Measurements from ENCODE around the gene NCAM2.

The NCAM2 gene

GRCh38 chr21:21162786-21163185 lies 164.6 kb downstream of the NCAM2 start:
- Histone ChIP-seq H3K4me3 (ENCODE audit: control insufficient read depth in 1 of 7, extremely low read depth in 1 of 7, insufficient read depth in 4 of 7, low read depth in 2 of 7, low read length in 6 of 7) (no peak overlapping the region), H3K9me3 (ENCODE audit: control extremely low read depth in 1 of 5, control insufficient read depth in 4 of 5, insufficient read depth in 2 of 5, low read depth in 1 of 5, low read length in 4 of 5) (peaks cover 0 to 1% (median 0%) of the 10 kb centered on the region in 5 experiments), H3K4me1 (ENCODE audit: control extremely low read depth in 1 of 4, control insufficient read depth in 4 of 4, insufficient read depth in 4 of 4, low read length in 3 of 4) (peaks cover 0 to 9% (median 1%) of the 10 kb centered on the region in 4 experiments), H3K36me3 (ENCODE audit: control insufficient read depth in 4 of 4, insufficient read depth in 4 of 4, low read length in 3 of 4) (no peaks in the 10 kb centered on the region), H3K27me3 (replicated peaks in 2 of 5; ENCODE audit: control insufficient read depth in 4 of 5, insufficient read depth in 5 of 5, low read length in 4 of 5) (no peaks in the 10 kb centered on the region), H3K27ac (ENCODE audit: insufficient read depth in 1 of 2, low read depth in 1 of 2, low read length in 2 of 2, poor library complexity in 1 of 2, severe bottlenecking in 2 of 2) (no peak overlapping the region)
- CTCF ChIA-PET: interaction anchor here (1.2 kb wide), 1 partner anchor 1629 kb away, joined by 3 read pairs; no protein-coding TSS in a partner anchor
- no CpG with 5 or more reads among the region's 4 CpGs for WGBS (ENCODE audit: insufficient coverage)
- POLR2A ChIA-PET: no interaction called here
- peak; percentile 4 to 53 (median 45) for DNase-seq

GRCh38 chr21:21163904-21164303 lies 165.7 kb downstream of the NCAM2 start:
- Histone ChIP-seq H3K27me3 (replicated peaks in 2 of 5; ENCODE audit: control insufficient read depth in 4 of 5, insufficient read depth in 5 of 5, low read length in 4 of 5) (no peaks in the 10 kb centered on the region), H3K9me3 (ENCODE audit: control extremely low read depth in 1 of 5, control insufficient read depth in 4 of 5, insufficient read depth in 2 of 5, low read depth in 1 of 5, low read length in 4 of 5) (peaks cover 0 to 2% (median 0%) of the 10 kb centered on the region in 5 experiments), H3K36me3 (ENCODE audit: control insufficient read depth in 4 of 4, insufficient read depth in 4 of 4, low read length in 3 of 4) (no peaks in the 10 kb centered on the region), H3K4me1 (ENCODE audit: control extremely low read depth in 1 of 4, control insufficient read depth in 4 of 4, insufficient read depth in 4 of 4, low read length in 3 of 4) (peaks cover 0 to 9% (median 1%) of the 10 kb centered on the region in 4 experiments), H3K4me3 (ENCODE audit: control insufficient read depth in 1 of 7, extremely low read depth in 1 of 7, insufficient read depth in 4 of 7, low read depth in 2 of 7, low read length in 6 of 7) (no peak overlapping the region), H3K27ac (ENCODE audit: insufficient read depth in 1 of 2, low read depth in 1 of 2, low read length in 2 of 2, poor library complexity in 1 of 2, severe bottlenecking in 2 of 2) (no peak overlapping the region)
- DNase-seq: peak; percentile 57 to 77 (median 70)
- ChIA-PET POLR2A (no interaction called here), CTCF (interaction anchor here (1.2 kb wide), 1 partner anchor 1628 kb away, joined by 3 read pairs; no protein-coding TSS in a partner anchor)
- WGBS (ENCODE audit: insufficient coverage): no CpG with 5 or more reads among the region's 1 CpG

- Histone ChIP-seq H3K9me3 (ENCODE audit: control extremely low read depth in 1 of 5, control insufficient read depth in 4 of 5, insufficient read depth in 2 of 5, low read depth in 1 of 5, low read length in 4 of 5) (peaks cover 0 to 2% (median 0%) of the 10 kb centered on the region in 5 experiments), H3K27me3 (replicated peaks in 2 of 5; ENCODE audit: control insufficient read depth in 4 of 5, insufficient read depth in 5 of 5, low read length in 4 of 5) (no peaks in the 10 kb centered on the region), H3K4me1 (ENCODE audit: control extremely low read depth in 1 of 4, control insufficient read depth in 4 of 4, insufficient read depth in 4 of 4, low read length in 3 of 4) (peaks cover 0 to 9% (median 1%) of the 10 kb centered on the region in 4 experiments), H3K4me3 (ENCODE audit: control insufficient read depth in 1 of 7, extremely low read depth in 1 of 7, insufficient read depth in 4 of 7, low read depth in 2 of 7, low read length in 6 of 7) (no peak overlapping the region), H3K27ac (ENCODE audit: insufficient read depth in 1 of 2, low read depth in 1 of 2, low read length in 2 of 2, poor library complexity in 1 of 2, severe bottlenecking in 2 of 2) (no peak overlapping the region), H3K36me3 (ENCODE audit: control insufficient read depth in 4 of 4, insufficient read depth in 4 of 4, low read length in 3 of 4) (no peaks in the 10 kb centered on the region)
- WGBS (ENCODE audit: insufficient coverage): 100% methylated on average over 1 of the region's 2 CpGs
- no peak for DNase-seq
- POLR2A ChIA-PET: no interaction called here
- CTCF ChIA-PET: no interaction called here
Measured at GRCh38 chr21:21165063-21165645, 166.9 kb downstream of the NCAM2 start.

GRCh38 chr21:21174676-21175075 lies 176.5 kb downstream of the NCAM2 start:
- WGBS (ENCODE audit: insufficient coverage): no CpG with 5 or more reads among the region's 2 CpGs
- CTCF ChIA-PET: no interaction called here
- no peaks in the 10 kb centered on the region for H3K36me3 ChIP-seq (ENCODE audit: control insufficient read depth in 4 of 4, insufficient read depth in 4 of 4, low read length in 3 of 4)

GRCh38 chr21:21175798-21176334 lies 177.7 kb downstream of the NCAM2 start:
- no peaks in the 10 kb centered on the region for H3K9me3 ChIP-seq (ENCODE audit: control extremely low read depth in 1 of 5, control insufficient read depth in 4 of 5, insufficient read depth in 2 of 5, low read depth in 1 of 5, low read length in 4 of 5)
- WGBS (ENCODE audit: insufficient coverage): no CpG with 5 or more reads among the region's 1 CpG
- peak overlapping the region in 4 of 7 experiments; percentile 1 to 68 (median 28) for H3K4me3 ChIP-seq (ENCODE audit: control insufficient read depth in 1 of 7, extremely low read depth in 1 of 7, insufficient read depth in 4 of 7, low read depth in 2 of 7, low read length in 6 of 7)
- POLR2A ChIA-PET: no interaction called here
- no peaks in the 10 kb centered on the region for H3K36me3 ChIP-seq (ENCODE audit: control insufficient read depth in 4 of 4, insufficient read depth in 4 of 4, low read length in 3 of 4)
- peak in 1 of 3 donors; percentile 16 for DNase-seq
- H3K27ac ChIP-seq (ENCODE audit: insufficient read depth in 1 of 2, low read depth in 1 of 2, low read length in 2 of 2, poor library complexity in 1 of 2, severe bottlenecking in 2 of 2): peak overlapping the region; percentile 34 to 56
- H3K4me1 ChIP-seq (ENCODE audit: control extremely low read depth in 1 of 4, control insufficient read depth in 4 of 4, insufficient read depth in 4 of 4, low read length in 3 of 4): peaks cover 0 to 6% (median 0%) of the 10 kb centered on the region in 4 experiments
- CTCF ChIA-PET: no interaction called here
- no peaks in the 10 kb centered on the region for H3K27me3 ChIP-seq (replicated peaks in 2 of 5; ENCODE audit: control insufficient read depth in 4 of 5, insufficient read depth in 5 of 5, low read length in 4 of 5)

More at GRCh38 chr21:21174676-21175075, 176.5 kb downstream of the NCAM2 start:
- DNase-seq: no peak
- Histone ChIP-seq H3K27me3 (replicated peaks in 2 of 5; ENCODE audit: control insufficient read depth in 4 of 5, insufficient read depth in 5 of 5, low read length in 4 of 5) (no peaks in the 10 kb centered on the region), H3K9me3 (ENCODE audit: control extremely low read depth in 1 of 5, control insufficient read depth in 4 of 5, insufficient read depth in 2 of 5, low read depth in 1 of 5, low read length in 4 of 5) (no peaks in the 10 kb centered on the region), H3K27ac (ENCODE audit: insufficient read depth in 1 of 2, low read depth in 1 of 2, low read length in 2 of 2, poor library complexity in 1 of 2, severe bottlenecking in 2 of 2) (no peak overlapping the region), H3K4me3 (ENCODE audit: control insufficient read depth in 1 of 7, extremely low read depth in 1 of 7, insufficient read depth in 4 of 7, low read depth in 2 of 7, low read length in 6 of 7) (no peak overlapping the region), H3K4me1 (ENCODE audit: control extremely low read depth in 1 of 4, control insufficient read depth in 4 of 4, insufficient read depth in 4 of 4, low read length in 3 of 4) (peaks cover 0 to 6% (median 0%) of the 10 kb centered on the region in 4 experiments)
- POLR2A ChIA-PET: no interaction called here

- no peaks in the 10 kb centered on the region for H3K27me3 ChIP-seq (replicated peaks in 2 of 5; ENCODE audit: control insufficient read depth in 4 of 5, insufficient read depth in 5 of 5, low read length in 4 of 5)
- WGBS (ENCODE audit: insufficient coverage): no CpG with 5 or more reads among the region's 1 CpG
- no peak overlapping the region for H3K27ac ChIP-seq (ENCODE audit: insufficient read depth in 1 of 2, low read depth in 1 of 2, low read length in 2 of 2, poor library complexity in 1 of 2, severe bottlenecking in 2 of 2)
- CTCF ChIA-PET: no interaction called here
- no peaks in the 10 kb centered on the region for H3K9me3 ChIP-seq (ENCODE audit: control extremely low read depth in 1 of 5, control insufficient read depth in 4 of 5, insufficient read depth in 2 of 5, low read depth in 1 of 5, low read length in 4 of 5)
- peaks cover 0 to 6% (median 0%) of the 10 kb centered on the region in 4 experiments for H3K4me1 ChIP-seq (ENCODE audit: control extremely low read depth in 1 of 4, control insufficient read depth in 4 of 4, insufficient read depth in 4 of 4, low read length in 3 of 4)
- POLR2A ChIA-PET: no interaction called here
- no peaks in the 10 kb centered on the region for H3K36me3 ChIP-seq (ENCODE audit: control insufficient read depth in 4 of 4, insufficient read depth in 4 of 4, low read length in 3 of 4)
- DNase-seq: no peak
- no peak overlapping the region for H3K4me3 ChIP-seq (ENCODE audit: control insufficient read depth in 1 of 7, extremely low read depth in 1 of 7, insufficient read depth in 4 of 7, low read depth in 2 of 7, low read length in 6 of 7)
Measured at GRCh38 chr21:21177353-21177986, 179.3 kb downstream of the NCAM2 start.
